T-helper 2 cell treated with Interferon-gamma antibody and Interleukin-4, amounts not matched to agents 5 μg/mL and 100 μg/mL, for 36 hours (primary cell): Measurements from ENCODE around the gene ARL14EP.

ENCODE experiments used
- DNase-seq: peaks from one replicate; pipeline ENCODE4 v3.0.0; 2021; ENCODE audit warnings: low spot score
- H3K27ac Mint-ChIP-seq: one replicate; pipeline ENCODE4 v1.8.0; 2021; ENCODE audit warnings: mild to moderate bottlenecking, mixed read lengths
- H3K27me3 Mint-ChIP-seq: one replicate; pipeline ENCODE4 v1.8.0; 2021; ENCODE audit warnings: low read depth, mixed read lengths
- H3K36me3 Mint-ChIP-seq: one replicate; pipeline ENCODE4 v1.8.0; 2021; ENCODE audit warnings: low read depth, mixed read lengths
- H3K4me1 Mint-ChIP-seq: one replicate; pipeline ENCODE4 v1.8.0; 2021; ENCODE audit warnings: low read depth, mixed read lengths
- H3K4me3 Mint-ChIP-seq: one replicate; pipeline ENCODE4 v1.8.0; 2022; ENCODE audit warnings: mild to moderate bottlenecking, moderate library complexity, mixed read lengths
- H3K9me3 Mint-ChIP-seq: one replicate; pipeline ENCODE4 v1.8.0; 2021; ENCODE audit warnings: mixed read lengths

ARL14EP gene

GRCh38 chr11:30345644-30346043 lies 22.7 kb downstream of the ARL14EP start:
- H3K27me3 Mint-ChIP-seq = peaks cover 2% of the 10 kb centered on the region
- no peak overlapping the region for H3K27ac Mint-ChIP-seq
- H3K4me3 Mint-ChIP-seq = no peak overlapping the region
- no peaks in the 10 kb centered on the region for H3K9me3 Mint-ChIP-seq
- peaks cover 9% of the 10 kb centered on the region for H3K36me3 Mint-ChIP-seq
- no peak for DNase-seq
- H3K4me1 Mint-ChIP-seq = peaks cover 3% of the 10 kb centered on the region

- no peaks in the 10 kb centered on the region for H3K9me3 Mint-ChIP-seq
- H3K27me3 Mint-ChIP-seq = peaks cover 6% of the 10 kb centered on the region
- H3K4me3 Mint-ChIP-seq = no peak overlapping the region
- no peak overlapping the region for H3K27ac Mint-ChIP-seq
- peaks cover 3% of the 10 kb centered on the region for H3K4me1 Mint-ChIP-seq
- DNase-seq = no peak
- H3K36me3 Mint-ChIP-seq = peaks cover 9% of the 10 kb centered on the region
Observed at GRCh38 chr11:30346068-30346688, 23.3 kb downstream of the ARL14EP start.

- Mint-ChIP-seq H3K4me1 (peaks cover 2% of the 10 kb centered on the region), H3K36me3 (peaks cover 5% of the 10 kb centered on the region), H3K27ac (no peak overlapping the region), H3K9me3 (no peaks in the 10 kb centered on the region), H3K27me3 (peaks cover 17% of the 10 kb centered on the region), H3K4me3 (no peak overlapping the region)
- no peak for DNase-seq
Observed at GRCh38 chr11:30348035-30348434, 25.1 kb downstream of the ARL14EP start.

GRCh38 chr11:30349885-30350284 lies 27.0 kb downstream of the ARL14EP start:
- Mint-ChIP-seq H3K27me3 (peaks cover 23% of the 10 kb centered on the region), H3K27ac (no peak overlapping the region)

GRCh38 chr11:30350384-30350783 lies 27.5 kb downstream of the ARL14EP start:
- no peak for DNase-seq
- Mint-ChIP-seq H3K27ac (no peak overlapping the region), H3K27me3 (peaks cover 25% of the 10 kb centered on the region), H3K4me3 (no peak overlapping the region), H3K4me1 (no peaks in the 10 kb centered on the region), H3K36me3 (peaks cover 4% of the 10 kb centered on the region), H3K9me3 (no peaks in the 10 kb centered on the region)

More at GRCh38 chr11:30349885-30350284, 27.0 kb downstream of the ARL14EP start:
- Mint-ChIP-seq H3K36me3 (peaks cover 5% of the 10 kb centered on the region), H3K4me1 (no peaks in the 10 kb centered on the region), H3K9me3 (no peaks in the 10 kb centered on the region), H3K4me3 (no peak overlapping the region)
- DNase-seq = no peak

- Mint-ChIP-seq H3K27ac (no peak overlapping the region), H3K4me1 (no peaks in the 10 kb centered on the region), H3K9me3 (no peaks in the 10 kb centered on the region), H3K4me3 (no peak overlapping the region), H3K27me3 (peaks cover 25% of the 10 kb centered on the region), H3K36me3 (no peaks in the 10 kb centered on the region)
- DNase-seq = no peak
Observed at GRCh38 chr11:30351061-30351460, 28.2 kb downstream of the ARL14EP start.

- peaks cover 18% of the 10 kb centered on the region for H3K27me3 Mint-ChIP-seq
- no peak overlapping the region for H3K4me3 Mint-ChIP-seq
- H3K36me3 Mint-ChIP-seq = no peaks in the 10 kb centered on the region
- H3K9me3 Mint-ChIP-seq = no peaks in the 10 kb centered on the region
- no peaks in the 10 kb centered on the region for H3K4me1 Mint-ChIP-seq
- DNase-seq = no peak
- H3K27ac Mint-ChIP-seq = no peak overlapping the region
Observed at GRCh38 chr11:30356391-30356790, 33.5 kb downstream of the ARL14EP start.

- Mint-ChIP-seq H3K4me1 (no peaks in the 10 kb centered on the region), H3K36me3 (no peaks in the 10 kb centered on the region), H3K9me3 (no peaks in the 10 kb centered on the region), H3K27me3 (peaks cover 12% of the 10 kb centered on the region), H3K4me3 (no peak overlapping the region), H3K27ac (no peak overlapping the region)
- no peak for DNase-seq
Observed at GRCh38 chr11:30357872-30358271, 35.0 kb downstream of the ARL14EP start.

GRCh38 chr11:30358536-30358935 lies 35.6 kb downstream of the ARL14EP start:
- Mint-ChIP-seq H3K27me3 (peaks cover 8% of the 10 kb centered on the region), H3K4me1 (no peaks in the 10 kb centered on the region), H3K36me3 (no peaks in the 10 kb centered on the region), H3K27ac (no peak overlapping the region), H3K9me3 (no peaks in the 10 kb centered on the region), H3K4me3 (no peak overlapping the region)
- no peak for DNase-seq

- peaks cover 5% of the 10 kb centered on the region for H3K27me3 Mint-ChIP-seq
- DNase-seq = no peak
- H3K4me3 Mint-ChIP-seq = no peak overlapping the region
- no peaks in the 10 kb centered on the region for H3K9me3 Mint-ChIP-seq
- H3K27ac Mint-ChIP-seq = no peak overlapping the region
- H3K36me3 Mint-ChIP-seq = no peaks in the 10 kb centered on the region
- H3K4me1 Mint-ChIP-seq = no peaks in the 10 kb centered on the region
Observed at GRCh38 chr11:30360741-30361140, 37.8 kb downstream of the ARL14EP start.

- Mint-ChIP-seq H3K4me1 (no peaks in the 10 kb centered on the region), H3K4me3 (no peak overlapping the region), H3K9me3 (no peaks in the 10 kb centered on the region), H3K27me3 (peaks cover 5% of the 10 kb centered on the region), H3K36me3 (no peaks in the 10 kb centered on the region), H3K27ac (no peak overlapping the region)
- DNase-seq = no peak
Observed at GRCh38 chr11:30364139-30364836, 41.4 kb downstream of the ARL14EP start.

- no peaks in the 10 kb centered on the region for H3K36me3 Mint-ChIP-seq
- peaks cover 5% of the 10 kb centered on the region for H3K27me3 Mint-ChIP-seq
- no peak overlapping the region for H3K4me3 Mint-ChIP-seq
- H3K27ac Mint-ChIP-seq = no peak overlapping the region
- no peaks in the 10 kb centered on the region for H3K9me3 Mint-ChIP-seq
- no peak for DNase-seq
- no peaks in the 10 kb centered on the region for H3K4me1 Mint-ChIP-seq
Observed at GRCh38 chr11:30364837-30365482, 42.1 kb downstream of the ARL14EP start.

GRCh38 chr11:30365793-30366517 lies 43.1 kb downstream of the ARL14EP start:
- Mint-ChIP-seq H3K4me1 (no peaks in the 10 kb centered on the region), H3K9me3 (no peaks in the 10 kb centered on the region), H3K27me3 (peaks cover 5% of the 10 kb centered on the region), H3K27ac (no peak overlapping the region), H3K36me3 (no peaks in the 10 kb centered on the region), H3K4me3 (no peak overlapping the region)
- no peak for DNase-seq

GRCh38 chr11:30368394-30368793 lies 45.5 kb downstream of the ARL14EP start:
- H3K36me3 Mint-ChIP-seq = no peaks in the 10 kb centered on the region
- no peaks in the 10 kb centered on the region for H3K4me1 Mint-ChIP-seq
- DNase-seq = no peak
- no peaks in the 10 kb centered on the region for H3K9me3 Mint-ChIP-seq
- H3K27ac Mint-ChIP-seq = no peak overlapping the region
- H3K27me3 Mint-ChIP-seq = peaks cover 1% of the 10 kb centered on the region
- no peak overlapping the region for H3K4me3 Mint-ChIP-seq
